HCT116 (cell line): ENCODE data around the gene MMD2.

Experiments
- CEBPB ChIP-seq: IDR thresholded peaks from 2 replicates; pipeline ENCODE4 v1.6.1; 2012; ENCODE audit warnings: low read depth
- CTCF ChIP-seq, 3 experiments: fragments of 200-600 bp in 1 of 3; sonication (generic) in 1 of 3; IDR thresholded peaks in 2 of 3; conservative IDR thresholded peaks in 1 of 3; 2 replicates each; pipeline ENCODE4 v1.5.1; 2012 to 2017; ENCODE audit warnings: low read depth in 2 of 3, low read length in 2 of 3, antibody characterized with exemption in 1 of 3, borderline replicate concordance in 1 of 3, control low read depth in 1 of 3, mild to moderate bottlenecking in 1 of 3, mixed read lengths in 1 of 3, mixed run types in 1 of 3, moderate library complexity in 1 of 3; ENCODE audit not compliant: insufficient read depth in 1 of 3
- EZH2 ChIP-seq: fragments of 200-600 bp; sonication (generic); IDR thresholded peaks from 2 replicates; pipeline ENCODE4 v1.6.1; 2017; ENCODE audit warnings: antibody characterized with exemption, mixed run types
- EZH2phosphoT487 ChIP-seq: fragments of 200-600 bp; IDR thresholded peaks from 2 replicates; pipeline ENCODE4 v1.6.1; 2018; ENCODE audit warnings: antibody characterized with exemption, borderline replicate concordance
- FOSL1 ChIP-seq: IDR thresholded peaks from 2 replicates; pipeline ENCODE4 v1.6.1; 2012; ENCODE audit warnings: low read depth
- MAX ChIP-seq: IDR thresholded peaks from 2 replicates; pipeline ENCODE4 v1.6.1; 2012
- POLR2A ChIP-seq: IDR thresholded peaks from 2 replicates; pipeline ENCODE4 v1.7.0; 2011; ENCODE audit warnings: borderline replicate concordance; ENCODE audit not compliant: insufficient read depth, insufficient read length; ENCODE audit errors: extremely low read depth
- POLR2AphosphoS5 ChIP-seq: IDR thresholded peaks from 2 replicates; pipeline ENCODE4 v1.6.1; 2011; ENCODE audit warnings: mild to moderate bottlenecking, low read depth, low read length, moderate library complexity
- RAD21 ChIP-seq: IDR thresholded peaks from 2 replicates; pipeline ENCODE4 v1.6.1; 2012; ENCODE audit warnings: low read depth, mild to moderate bottlenecking
- SIN3A ChIP-seq: IDR thresholded peaks from 2 replicates; pipeline ENCODE4 v1.6.1; 2012; ENCODE audit warnings: low read depth
- SRF ChIP-seq: IDR thresholded peaks from 2 replicates; pipeline ENCODE4 v1.6.1; 2012; ENCODE audit warnings: low read depth

GRCh38 chr7:4958477-4959301 lies at the start of gene MMD2:
- TF ChIP-seq CEBPB (no peak), MAX (no peak), SRF (no peak), FOSL1 (no peak), POLR2AphosphoS5 (no peak), RAD21 (no peak), CTCF (IDR thresholded peaks at IDR 0.05 in 2 of 3, conservative IDR thresholded peaks at IDR 0.05 in 1 of 3; ENCODE audit: borderline replicate concordance in 1 of 3, insufficient read depth in 1 of 3, low read depth in 2 of 3, low read length in 2 of 3) (no peak), POLR2A (no peak), EZH2phosphoT487 (no peak), SIN3A (no peak), EZH2 (no peak)
